ENCODE measurements around the gene MCF2L.

DNA sequence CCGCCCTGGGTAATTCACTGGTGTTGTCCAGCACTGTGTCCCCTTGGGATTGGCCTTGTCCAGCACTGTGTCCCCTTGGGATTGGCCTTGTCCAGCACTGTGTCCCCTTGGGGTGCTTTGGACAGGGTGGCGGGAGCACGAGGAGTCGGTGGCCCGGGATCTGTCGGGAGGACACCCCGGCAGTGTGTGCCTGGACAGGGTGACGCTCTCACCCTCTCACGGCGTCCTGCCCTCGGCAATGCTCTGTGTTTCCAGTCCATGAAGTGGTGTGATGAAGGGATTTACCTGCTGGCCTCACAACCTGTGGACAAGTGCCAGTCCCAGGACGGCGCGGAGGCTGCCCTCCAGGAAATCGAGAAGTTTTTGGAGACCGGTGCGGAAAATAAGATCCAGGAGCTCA, 106.7 kb downstream of the MCF2L start:
- no peak for TF ChIP-seq FOXP1 (CRISPR knock-in tag; IDR thresholded peaks at IDR 0.05)
- no peak for TF ChIP-seq ETS2 (tag; IDR thresholded peaks at IDR 0.05; ENCODE audit: borderline replicate concordance, poor library complexity, severe bottlenecking)
- TF ChIP-seq, protein P1, sequence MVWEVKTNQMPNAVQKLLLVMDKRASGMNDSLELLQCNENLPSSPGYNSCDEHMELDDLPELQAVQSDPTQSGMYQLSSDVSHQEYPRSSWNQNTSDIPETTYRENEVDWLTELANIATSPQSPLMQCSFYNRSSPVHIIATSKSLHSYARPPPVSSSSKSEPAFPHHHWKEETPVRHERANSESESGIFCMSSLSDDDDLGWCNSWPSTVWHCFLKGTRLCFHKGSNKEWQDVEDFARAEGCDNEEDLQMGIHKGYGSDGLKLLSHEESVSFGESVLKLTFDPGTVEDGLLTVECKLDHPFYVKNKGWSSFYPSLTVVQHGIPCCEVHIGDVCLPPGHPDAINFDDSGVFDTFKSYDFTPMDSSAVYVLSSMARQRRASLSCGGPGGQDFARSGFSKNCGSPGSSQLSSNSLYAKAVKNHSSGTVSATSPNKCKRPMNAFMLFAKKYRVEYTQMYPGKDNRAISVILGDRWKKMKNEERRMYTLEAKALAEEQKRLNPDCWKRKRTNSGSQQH (CRISPR knock-in tag; IDR thresholded peaks at IDR 0.05) = no peak
- no peak for TF ChIP-seq ZBTB1 (CRISPR knock-in tag; IDR thresholded peaks at IDR 0.05; ENCODE audit: borderline replicate concordance, low read depth)
- no peak for TF ChIP-seq HMGN3 (IDR thresholded peaks at IDR 0.05; ENCODE audit: borderline replicate concordance, extremely low read depth, insufficient read length, low read depth, low read length)
- no peak for TF ChIP-seq ZHX1 (conservative IDR thresholded peaks at IDR 0.05; ENCODE audit: low read length)
- no peak for TF ChIP-seq POLR2AphosphoS5 (IDR thresholded peaks at IDR 0.05; ENCODE audit: control insufficient read depth, insufficient read depth, low read depth, low read length)
- TF ChIP-seq CTCF (IDR thresholded peaks at IDR 0.05 in 2 of 3, conservative IDR thresholded peaks at IDR 0.05 in 1 of 3; ENCODE audit: insufficient read depth in 2 of 3, low read depth in 1 of 3, low read length in 3 of 3) = no peak
- no peak for TF ChIP-seq POLR2A (conservative IDR thresholded peaks at IDR 0.05)
- no peak for TF ChIP-seq RFX5 (IDR thresholded peaks at IDR 0.05; ENCODE audit: low read depth, low read length)
- TF ChIP-seq ZNF311 (CRISPR knock-in tag; IDR thresholded peaks at IDR 0.05) = no peak

Data from K562 (cell line).